Femur (tissue), 1 donor: Measurements from ENCODE around the gene SPATA3.
A peak's percentile ranks its signal among the peaks of the same experiment; 100 is the strongest.
"Not testable (repeated sequence)": the region's sequence is repeated elsewhere in the genome, so short reads cannot be mapped to it uniquely, and the experiment has no call there.

Experiments
- DNase-seq: peaks from one replicate; pipeline ENCODE4 v3.0.0-alpha.2; 2017

Gene SPATA3

DNA sequence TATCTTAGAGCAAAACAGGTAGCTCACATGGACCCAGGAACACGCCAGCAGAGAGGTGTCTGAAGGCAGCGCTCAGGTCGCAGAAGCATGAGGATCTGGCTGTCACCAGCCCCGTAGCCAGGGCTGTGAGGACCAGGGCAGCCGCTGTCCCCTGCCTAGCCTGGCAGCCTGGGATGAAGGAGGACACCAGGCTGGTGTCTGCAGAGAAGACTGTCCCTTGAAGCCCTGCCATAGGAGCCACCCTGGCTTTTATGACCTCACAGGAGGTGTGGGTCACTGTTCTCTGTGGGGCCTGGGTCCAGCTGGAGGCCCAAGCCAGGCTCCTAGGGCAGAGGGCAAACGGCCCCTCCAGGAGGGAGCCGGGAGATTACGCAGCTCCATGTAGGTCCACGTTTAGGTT lies at the start of gene SPATA3:
TSS of gene SPATA3 (plus strand) at position 301 of the 400 bp plus-strand sequence. CDS start 113 bp downstream, outside the sequence.
- DNase-seq, result no peak

DNA sequence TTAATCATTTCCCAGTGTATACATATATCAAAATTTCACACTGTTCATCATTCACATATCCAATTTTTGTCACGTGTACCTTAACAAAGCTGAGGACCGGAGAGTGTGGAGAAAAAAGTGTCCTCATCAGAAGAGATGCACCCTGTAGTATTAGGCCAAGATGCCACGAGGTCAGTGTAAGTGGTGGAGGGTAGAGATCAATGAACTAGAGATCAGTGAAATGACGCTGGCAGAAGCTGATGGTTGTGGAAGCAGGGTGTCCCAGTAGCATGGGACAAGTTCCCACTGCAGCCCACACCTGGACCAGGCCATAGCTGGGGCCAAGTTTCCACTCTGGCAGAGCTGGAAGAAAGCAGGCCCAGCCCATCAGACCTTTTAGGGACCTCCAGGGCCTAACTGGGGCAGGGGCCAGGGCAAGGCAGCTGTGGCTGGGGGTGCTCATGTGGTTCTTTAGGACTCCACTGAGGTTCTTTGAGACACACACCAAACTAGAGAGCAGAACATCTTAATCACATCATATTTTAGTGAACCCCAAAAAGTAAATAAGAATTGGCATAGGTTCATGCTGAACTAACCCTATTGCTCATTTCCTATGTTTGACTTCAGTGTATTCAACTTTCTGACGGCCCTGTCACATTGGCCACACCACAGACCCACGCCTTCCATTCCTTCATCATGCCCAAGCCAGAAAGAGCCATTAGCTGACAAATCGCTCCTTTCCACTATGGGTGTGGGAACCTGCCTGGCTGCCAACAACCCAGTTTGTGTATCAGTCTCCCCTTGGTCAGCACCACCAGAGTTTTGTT lies 49.3 kb upstream of the SPATA3 start:
- DNase-seq, result no peak

DNA sequence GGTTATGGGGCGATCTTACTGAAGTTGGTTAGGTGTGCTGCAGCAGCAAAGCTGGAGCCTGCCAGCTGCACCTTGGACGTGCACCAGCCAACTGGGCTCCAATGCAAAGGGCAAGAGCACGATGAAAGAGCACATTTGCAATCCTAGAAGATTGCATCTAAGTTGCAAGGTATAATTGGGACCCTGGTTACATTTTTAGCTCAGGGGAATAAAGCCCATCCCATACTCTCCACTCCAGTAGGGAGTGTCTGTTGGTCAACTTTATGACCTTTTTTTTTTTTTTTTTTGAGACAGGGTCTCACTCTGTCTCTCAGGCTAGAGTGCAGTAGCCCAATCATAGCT lies 48.7 kb upstream of the SPATA3 start:
- no peak for DNase-seq

DNA sequence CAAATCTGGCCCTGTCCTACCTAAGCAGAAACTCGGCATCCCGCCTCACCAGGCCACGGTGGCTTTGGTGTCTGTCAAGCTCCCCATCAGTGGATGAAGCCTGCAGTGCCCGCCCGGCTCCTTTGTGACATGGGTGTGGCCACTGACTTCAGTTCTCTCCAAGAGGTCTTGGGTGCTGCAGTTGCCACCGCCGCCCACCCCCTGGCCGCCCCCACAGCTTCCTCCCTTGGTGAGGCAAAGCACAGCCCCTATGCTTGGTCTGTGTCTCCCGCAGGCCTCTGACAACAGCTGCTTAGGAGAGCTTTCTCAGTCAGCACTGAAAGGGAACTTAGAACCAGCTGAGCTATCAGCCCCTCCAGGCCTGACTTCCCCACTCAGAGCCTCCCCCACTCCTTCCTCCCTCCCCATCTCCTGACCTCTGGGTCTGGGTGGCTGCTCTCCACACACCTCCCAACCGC lies 48.0 kb upstream of the SPATA3 start:
- no peak for DNase-seq

DNA sequence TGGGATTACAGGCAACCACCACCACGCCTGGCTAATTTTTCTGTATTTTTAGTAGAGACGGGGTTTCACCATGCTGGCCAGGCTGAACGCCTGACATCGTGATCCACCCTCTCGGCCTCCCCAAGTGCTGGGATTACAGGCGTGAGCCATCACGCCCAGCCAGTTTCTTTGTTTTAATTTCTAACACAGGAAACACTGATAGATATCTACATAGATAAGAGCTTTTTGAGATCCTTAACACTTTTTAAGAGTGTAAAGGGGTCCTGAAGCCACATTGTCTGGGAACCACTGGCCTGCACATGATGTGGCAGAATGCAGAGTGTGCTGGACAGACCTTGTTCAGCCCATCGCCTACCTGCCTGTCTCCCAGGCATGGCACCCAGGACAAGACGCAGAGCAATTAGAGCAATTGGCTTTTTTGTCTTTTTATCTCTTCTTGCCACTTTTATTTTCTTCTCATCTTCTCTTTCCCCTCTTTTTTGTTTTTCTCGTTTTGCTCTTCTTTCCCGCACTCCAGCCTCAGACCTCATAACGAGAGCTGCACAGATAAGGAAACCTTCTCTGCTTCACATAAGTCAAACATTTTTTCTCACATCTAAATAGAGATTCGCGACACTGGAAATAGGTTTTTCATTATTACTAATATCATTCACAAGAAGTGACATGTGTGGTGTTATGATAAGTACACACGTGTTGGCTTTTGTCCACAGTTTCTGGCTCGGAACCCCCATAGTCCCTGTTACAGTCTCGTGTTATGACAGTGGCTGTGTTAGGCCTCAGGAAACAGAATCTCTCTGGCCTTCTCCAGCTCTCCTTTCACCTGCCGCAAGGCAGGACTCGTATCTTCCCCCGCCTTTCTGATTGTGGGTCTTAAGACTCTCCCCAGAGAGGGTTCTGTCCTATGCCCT lies 45.7 kb upstream of the SPATA3 start:
- no peak for DNase-seq

DNA sequence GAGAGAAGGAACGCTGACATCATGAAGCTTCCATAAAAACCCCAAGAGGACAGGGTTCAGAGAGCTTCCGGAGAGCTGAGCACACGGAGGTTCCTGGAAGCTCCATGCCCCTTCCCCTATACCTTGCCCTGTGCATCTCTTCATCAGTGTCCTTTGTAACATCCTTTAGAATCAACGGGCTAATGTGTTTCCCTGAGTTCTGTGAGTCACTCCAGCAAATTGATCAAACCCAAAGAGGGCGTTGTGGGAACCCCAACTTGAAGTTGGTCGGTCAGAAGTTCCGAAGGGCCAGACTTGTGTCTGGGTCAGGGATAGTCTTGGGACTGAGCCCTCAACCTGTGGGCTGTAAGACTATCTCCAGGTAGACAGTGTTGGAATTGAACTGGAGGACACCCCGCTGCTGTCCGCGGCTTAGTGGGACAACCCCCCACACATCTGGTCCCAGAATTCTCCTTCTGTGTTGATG lies 45.0 kb upstream of the SPATA3 start:
- no peak for DNase-seq

DNA sequence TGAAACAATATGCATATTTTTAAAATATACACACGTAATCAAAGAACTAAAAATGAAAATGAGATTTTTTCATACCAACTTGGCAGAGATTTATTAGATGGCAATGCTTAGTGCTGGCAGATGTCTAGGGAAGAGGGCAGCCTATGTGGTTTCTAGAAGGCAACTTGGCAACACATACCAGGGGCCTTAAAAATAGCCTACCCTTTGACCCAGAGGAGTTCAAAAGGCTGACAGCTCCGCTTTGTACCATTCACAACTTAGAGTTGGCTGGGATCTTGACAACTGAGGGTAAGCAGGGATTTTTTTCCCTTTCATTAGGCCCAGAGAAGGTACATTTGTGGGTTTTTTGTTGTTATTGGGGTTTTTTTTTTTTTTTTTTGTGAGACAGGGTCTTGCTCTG lies 44.5 kb upstream of the SPATA3 start:
- DNase-seq, result no peak

DNA sequence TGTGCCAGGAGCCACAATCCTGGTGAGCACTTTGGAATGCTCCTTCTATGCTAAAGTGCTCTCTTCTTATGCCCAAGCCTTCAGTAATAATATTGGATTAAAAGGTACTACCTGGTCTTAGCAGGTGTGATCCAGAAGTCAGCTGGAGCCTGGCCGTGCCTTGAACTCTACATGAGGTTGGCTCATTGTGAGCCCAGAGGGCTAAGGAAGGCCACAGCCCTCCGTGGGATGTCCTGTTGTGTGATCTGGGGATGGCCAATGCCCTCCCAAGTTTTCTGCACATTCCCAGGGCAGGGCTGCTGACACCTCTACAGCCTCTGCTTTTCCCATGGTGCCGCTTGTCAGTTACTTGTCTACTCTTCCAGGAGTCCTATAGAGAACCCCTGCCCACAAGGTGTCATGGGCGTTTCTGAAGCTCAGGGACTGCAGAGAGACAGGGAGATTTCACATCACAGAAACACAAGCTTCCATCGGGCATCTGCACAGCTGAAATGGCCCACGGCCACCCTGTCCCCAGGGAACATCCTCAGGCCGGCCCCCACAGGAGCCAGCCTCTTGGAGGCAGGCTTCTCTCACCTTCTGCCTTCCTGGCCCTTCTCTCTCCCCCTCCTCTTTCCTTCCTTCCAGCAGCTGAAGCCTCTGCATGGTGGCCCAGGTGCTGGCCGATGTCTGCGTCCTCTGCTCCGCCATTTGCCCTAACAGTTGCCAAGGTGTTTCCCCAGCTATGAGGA lies 43.5 kb upstream of the SPATA3 start:
- DNase-seq, result no peak

DNA sequence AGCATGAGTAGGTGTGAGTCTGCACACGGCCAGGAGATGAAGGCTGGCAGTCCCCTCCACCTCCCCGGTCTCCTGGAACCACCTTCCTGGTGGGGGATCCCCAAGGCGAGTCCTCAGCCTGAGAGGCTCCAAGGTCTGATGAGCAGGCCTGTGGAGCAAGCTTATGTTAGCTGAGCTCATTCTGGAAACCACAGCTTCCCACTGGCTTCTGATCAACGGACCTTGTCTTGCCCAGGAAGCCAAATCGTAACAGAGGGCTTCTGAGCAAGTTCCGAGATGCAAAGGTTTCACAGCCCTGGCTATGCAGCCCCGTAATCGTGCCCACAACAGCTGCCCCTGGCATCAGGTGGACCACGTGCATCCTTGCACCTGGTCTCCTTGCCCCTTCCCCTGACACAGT lies 42.1 kb upstream of the SPATA3 start:
- DNase-seq, result no peak

DNA sequence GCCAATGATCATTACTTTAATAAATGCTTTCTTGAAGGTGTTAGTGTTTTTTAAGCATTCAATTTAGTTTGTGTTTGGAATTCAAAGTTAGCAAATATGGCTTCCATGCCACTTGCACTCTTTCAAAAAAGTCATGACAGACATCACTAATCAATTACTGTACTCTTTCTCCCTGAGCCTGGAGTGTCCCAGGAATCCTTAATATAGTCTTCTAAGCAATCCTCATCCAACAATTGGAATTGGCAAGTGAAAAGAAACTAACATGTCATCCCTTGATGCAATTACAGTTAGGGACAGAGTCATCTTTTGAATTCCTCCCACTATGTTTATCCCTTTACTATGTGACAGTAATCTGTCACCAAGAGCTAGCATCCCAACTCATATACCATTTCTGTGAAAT lies 41.2 kb upstream of the SPATA3 start:
- DNase-seq, result no peak

DNA sequence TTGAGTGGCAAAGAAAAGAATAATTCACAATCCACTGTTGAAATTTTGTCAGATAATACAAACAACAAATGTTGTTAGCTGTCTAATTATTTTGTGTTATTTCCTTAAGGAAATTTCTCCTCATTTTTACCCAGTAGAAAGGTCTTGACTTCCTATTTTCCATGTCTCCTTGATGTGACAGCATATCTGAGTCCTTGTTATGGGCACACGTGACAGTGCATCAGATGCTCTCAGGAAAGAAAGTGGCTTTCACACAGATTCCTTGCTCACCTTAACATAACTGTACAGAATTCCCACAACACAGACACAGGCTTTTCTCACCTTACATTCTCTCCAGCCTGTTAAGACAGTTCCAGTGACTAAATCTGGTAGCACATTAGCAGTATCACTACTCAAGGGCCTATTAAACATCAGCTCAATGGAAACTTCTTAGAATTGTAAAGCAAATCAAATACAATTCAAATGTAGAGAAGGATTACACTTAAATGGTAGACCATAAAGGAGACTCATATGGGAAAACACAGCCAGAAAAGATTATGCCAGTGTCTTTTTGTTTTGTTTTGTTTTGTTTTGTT lies 40.7 kb upstream of the SPATA3 start:
- DNase-seq, result no peak

DNA sequence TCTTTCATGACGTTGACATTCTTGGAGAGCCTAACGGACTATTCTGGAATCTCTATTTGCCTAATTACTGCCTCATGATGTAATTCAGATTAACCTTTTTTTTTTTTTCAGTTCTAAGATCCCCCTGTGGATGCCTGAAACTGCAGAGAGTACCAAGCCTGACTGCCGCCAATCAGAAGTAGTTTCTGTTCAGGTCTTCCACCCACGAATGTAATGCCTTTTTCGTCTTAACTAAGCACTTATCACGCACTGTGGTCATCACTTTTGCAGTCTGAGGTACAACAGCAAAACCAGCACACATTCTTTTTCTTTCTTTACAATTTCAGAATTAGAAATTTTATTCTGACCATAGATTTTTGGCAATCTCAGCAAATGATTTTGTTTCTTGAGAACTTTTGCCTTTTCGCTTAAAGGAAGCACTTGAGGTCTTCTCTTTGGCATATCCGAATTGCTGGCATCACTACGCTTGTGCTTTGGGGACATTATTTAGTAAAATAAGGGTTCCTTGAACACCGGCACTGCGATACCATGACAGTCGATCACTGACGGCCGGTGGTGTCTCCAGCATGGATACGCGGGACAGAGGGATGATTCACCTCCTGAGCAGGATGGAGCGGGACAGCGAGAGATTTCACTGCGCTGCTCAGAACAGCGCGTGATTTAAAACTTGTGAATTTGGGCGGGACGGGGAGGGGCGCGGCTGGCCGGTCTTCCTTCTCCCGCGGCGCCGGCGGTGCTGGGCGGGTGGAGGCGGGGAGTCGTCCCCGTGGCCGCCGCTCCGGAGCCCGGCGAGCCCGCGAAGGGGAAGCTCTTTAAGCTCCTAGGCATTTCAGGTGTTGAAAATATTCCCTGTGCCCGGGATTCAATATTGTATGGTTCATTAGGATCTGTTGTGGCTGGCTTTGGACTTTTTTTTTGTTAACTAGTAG lies 38.8 kb upstream of the SPATA3 start:
- DNase-seq, result peak; percentile 53

DNA sequence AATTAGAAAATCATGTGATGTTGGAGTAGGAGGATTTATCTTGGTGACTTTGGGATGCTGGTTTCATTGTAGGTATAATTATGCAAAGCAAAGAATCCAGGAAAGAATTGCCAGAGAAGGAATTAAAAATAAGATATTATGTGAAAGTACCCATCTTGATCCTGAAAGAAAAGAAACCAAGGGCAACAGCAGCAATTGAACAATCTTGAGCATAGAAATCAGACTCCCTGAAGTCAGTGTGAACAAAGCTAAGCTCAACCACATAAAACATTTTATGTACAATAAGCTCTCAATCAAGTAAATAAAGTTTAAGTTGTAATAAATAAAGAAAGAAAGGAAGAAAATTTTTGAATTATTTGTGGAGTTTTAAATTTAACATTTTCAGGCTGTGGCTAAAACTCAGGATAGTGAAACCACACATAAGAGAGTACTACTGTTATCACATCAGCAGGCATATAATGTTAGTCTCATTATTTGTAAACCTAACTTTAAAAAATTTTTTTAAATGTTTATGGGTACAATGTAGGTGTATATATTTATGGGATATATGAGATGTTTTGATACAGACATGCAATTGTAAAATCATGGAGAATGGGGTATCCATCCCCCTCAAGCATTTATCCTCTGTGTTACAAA lies 38.0 kb upstream of the SPATA3 start:
- no peak for DNase-seq

DNA sequence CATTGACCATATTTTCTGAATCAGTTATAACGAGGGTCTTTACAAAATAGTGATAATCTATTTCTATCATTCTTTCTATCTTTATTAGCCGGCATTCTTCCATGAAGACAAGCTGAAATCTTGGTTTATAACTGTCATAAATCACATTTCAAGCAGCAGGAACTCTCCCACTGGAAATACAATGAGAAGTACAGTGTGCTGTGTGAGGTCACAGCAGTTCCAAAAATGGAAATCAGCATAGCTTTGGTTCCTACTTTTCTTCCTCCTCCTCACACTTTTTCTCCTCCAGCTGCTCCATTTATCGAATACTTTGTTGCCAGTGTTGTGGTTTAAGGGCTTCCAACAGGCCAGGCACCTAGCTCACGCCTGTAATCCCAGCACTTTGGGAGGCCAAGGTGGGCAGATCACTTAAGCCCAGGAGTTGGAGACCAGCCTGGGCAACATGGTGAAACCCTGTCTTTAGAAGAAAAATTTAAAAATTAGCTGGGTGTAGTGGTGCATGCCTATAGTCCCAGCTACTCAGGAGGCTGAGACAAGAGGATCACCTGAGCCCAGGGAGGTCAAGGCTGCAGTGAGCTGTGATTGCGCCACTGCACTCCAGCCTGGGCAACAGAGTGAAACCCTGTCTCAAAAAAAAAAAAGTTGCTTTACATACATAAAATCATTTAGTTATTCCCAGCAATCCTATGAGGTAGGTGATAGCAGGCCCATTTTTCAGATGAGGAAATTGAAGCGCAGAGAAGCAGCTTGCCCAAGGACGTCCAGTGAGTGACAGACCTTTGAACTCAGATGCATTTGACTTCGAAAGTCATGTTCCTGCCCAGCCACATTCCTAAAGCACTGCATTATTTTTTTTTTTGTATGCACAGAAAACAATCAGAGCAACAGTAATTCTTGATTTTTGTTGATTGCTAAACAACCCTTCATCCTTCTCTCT lies 36.8 kb upstream of the SPATA3 start:
- no peak for DNase-seq

DNA sequence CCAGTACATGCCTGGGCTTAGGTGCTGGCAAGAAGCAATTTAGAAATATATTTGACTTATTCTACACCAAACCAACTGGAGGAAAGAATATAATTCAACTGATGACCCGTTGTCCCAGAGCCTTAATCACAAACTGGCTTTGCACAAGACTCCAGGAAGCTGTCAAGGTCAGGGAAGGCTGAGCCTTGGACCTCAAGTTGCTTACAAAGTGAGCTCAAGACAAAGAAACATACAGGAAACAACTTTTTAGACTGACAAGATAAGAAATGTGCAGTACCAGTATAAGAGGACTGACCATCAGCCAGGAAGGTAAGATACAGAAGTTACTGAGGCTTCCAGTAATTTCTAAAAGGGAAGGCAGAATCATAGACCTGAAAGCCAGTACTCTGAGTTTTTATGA lies 35.9 kb upstream of the SPATA3 start:
- DNase-seq, result no peak

DNA sequence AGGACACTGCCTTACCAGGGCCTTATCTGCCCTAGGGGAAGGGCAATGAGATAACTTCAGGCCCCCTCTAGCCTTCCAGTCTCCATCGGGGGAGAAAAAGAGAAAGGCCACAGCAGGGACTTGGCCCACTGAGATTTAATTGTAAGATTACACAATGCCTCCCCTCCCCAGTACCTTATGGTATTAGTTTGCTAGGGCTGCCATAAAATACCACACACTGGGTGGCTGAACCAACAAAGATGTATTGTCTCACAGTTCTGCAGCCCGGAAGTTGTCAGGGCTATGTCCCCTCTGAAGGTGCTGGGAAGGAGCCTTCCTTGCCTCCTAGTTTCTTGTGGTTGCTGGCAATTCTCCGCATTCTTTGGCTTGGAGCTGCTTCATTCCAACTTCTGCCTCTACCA lies 34.8 kb upstream of the SPATA3 start:
- no peak for DNase-seq

DNA sequence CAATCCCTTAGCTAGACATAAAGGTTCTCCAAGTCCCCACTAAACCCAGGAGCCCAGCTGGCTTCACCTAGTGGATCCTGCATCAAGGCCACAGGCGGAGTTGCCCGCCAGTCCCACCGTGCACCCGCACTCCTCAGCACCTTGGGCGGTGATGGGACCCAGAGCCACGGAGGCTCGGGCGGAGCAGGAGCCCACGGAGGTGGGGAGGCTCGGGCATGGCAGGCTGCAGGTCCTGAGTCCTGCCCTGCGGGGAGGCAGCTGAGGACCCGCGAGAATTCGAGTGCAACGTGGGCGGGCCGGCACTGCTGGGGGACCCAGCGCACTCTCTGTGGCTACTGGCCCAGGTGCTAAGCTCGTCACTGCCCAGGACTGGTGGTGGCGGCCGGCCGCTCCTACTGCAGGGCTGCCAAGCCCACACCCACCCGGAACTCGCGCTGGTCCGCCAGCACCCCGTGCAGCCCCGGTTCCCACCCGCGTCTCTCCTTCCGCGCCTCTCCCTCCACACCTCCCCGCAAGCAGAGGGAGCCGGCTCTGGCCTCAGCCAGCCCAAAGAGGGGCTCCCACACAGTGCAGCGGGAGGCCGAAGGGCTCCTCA lies 31.7 kb upstream of the SPATA3 start:
- DNase-seq, result no peak

DNA sequence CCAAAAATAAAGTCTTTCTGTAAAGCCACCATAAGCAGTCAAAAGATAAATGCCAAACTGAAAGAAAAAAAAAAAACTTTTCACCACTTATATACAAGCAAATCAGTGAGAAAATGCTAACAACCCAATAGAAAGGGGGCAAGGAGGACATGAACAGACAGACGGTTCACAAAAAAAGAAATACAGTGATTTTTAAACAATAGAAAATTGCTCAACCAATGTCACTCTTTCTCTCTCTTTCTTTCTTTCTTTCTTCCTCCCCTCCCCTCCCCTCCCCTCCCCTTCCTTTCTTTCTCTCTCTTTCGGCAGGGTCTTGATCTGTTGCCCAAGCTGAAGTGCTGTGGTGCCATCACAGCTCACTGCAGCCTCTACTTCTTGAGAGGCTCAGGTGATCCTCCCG lies 28.8 kb upstream of the SPATA3 start:
- DNase-seq, result no peak

DNA sequence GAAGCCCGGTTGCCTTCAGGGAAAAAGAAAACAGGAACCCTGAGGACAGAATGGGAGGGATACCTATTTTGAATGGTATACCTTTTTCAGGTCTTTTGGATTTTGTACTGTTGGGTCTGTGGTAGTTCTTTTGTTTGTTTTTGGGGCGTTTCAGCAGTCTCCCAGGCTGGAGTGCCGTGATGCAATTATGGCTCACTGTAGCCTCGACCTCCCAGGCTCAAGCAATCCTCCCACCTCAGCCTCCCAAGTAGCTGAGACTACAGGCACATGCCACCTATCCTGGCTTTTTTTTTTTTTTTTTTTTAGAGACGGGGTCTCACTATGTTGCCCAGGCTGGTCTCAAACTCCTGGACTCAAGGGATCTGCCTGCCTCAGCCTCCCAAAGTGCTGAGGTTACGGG lies 27.6 kb upstream of the SPATA3 start:
- DNase-seq, result not testable (repeated sequence)
